ENCODE data around the gene HELZ. TPM values are rescaled to one million over a fixed set of nuclear protein-coding genes. Genes with fewer than 3 reads are reported as not detected.

Gene HELZ
- total and polyA plus RNA-seq, 5 donors from 2014 or later: 48.3 to 130 (median 56.7) TPM

DNA sequence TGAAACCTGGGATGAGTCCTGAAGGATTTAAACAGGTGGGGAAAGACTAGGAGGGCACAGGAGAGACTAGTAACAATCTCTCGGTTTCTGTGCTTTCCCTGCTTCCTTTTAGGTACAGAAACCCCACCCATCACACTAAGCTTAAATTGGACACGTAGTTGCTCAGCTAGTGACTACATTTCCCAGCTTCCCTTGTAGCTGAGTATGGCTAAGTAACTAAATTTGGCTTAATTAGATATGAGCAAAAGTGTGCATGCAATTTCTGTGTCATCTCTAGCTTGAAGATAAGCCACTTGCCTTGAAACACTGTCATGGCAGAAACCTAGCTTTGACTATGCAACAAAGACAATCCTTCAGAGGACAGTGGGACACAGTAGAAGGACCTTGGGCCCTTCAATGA is 164.2 kb downstream of the HELZ start:
- Histone ChIP-seq H3K27ac (ENCODE audit: insufficient read depth, low read length, poor library complexity, severe bottlenecking) (peak overlapping the region; percentile 48), H3K27me3 (ENCODE audit: control insufficient read depth, insufficient read depth, low read length) (no peaks in the 10 kb centered on the region), H3K36me3 (ENCODE audit: control insufficient read depth, insufficient read depth, low read length) (peaks cover 27% of the 10 kb centered on the region), H3K4me1 (ENCODE audit: control insufficient read depth, insufficient read depth, low read length, poor library complexity, severe bottlenecking) (peaks cover 32% of the 10 kb centered on the region), H3K4me3 (ENCODE audit: low read depth, low read length) (peak overlapping the region; percentile 4), H3K9me3 (ENCODE audit: control insufficient read depth in 2 of 2, low read length in 2 of 2) (no peaks in the 10 kb centered on the region)
- peak overlapping the region; percentile 27 to 94 (median 86) for H3K27ac Mint-ChIP-seq
- ATAC-seq (ENCODE audit: low read depth in 2 of 2) (peak in 1 of 2 donors; percentile 18), DNase-seq (peak in 1 of 3 donors; percentile 54)
- peak overlapping the region in 2 of 4 donors; percentile 24 to 33 for H3K4me3 Mint-ChIP-seq
- H3K4me1 Mint-ChIP-seq: peaks cover 23 to 44% (median 37%) of the 10 kb centered on the region in 4 donors
- no peaks in the 10 kb centered on the region for H3K9me3 Mint-ChIP-seq
- peaks cover 9% of the 10 kb centered on the region for H3K36me3 Mint-ChIP-seq
- no peaks in the 10 kb centered on the region for H3K27me3 Mint-ChIP-seq

DNA sequence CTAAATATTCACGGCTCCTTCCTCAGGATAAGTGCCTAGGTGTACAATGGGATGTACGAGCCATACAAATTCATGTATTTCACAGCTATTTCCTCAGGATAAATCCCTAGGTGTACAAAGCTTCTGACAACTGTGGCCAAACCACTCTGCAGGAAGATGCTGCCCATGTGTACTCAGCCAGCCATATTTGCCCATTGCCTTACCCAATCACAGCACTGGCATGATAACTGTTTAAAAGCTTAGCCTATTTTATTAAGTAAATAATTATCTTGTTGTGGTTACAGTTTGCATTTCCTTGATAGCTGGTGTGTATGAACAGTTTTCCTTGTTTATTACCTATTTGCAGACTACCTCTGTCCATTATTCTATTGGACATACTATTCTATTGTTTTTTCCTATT is 165.5 kb downstream of the HELZ start:
- Mint-ChIP-seq H3K4me3 (no peak overlapping the region), H3K36me3 (peaks cover 5% of the 10 kb centered on the region), H3K9me3 (no peaks in the 10 kb centered on the region), H3K27ac (no peak overlapping the region), H3K4me1 (peaks cover 23 to 41% (median 35%) of the 10 kb centered on the region in 4 donors), H3K27me3 (no peaks in the 10 kb centered on the region)
- no peaks in the 10 kb centered on the region for H3K27me3 ChIP-seq (ENCODE audit: control insufficient read depth, insufficient read depth, low read length)
- peaks cover 32% of the 10 kb centered on the region for H3K4me1 ChIP-seq (ENCODE audit: control insufficient read depth, insufficient read depth, low read length, poor library complexity, severe bottlenecking)
- no peak overlapping the region for H3K27ac ChIP-seq (ENCODE audit: insufficient read depth, low read length, poor library complexity, severe bottlenecking)
- no peak for DNase-seq
- ATAC-seq (ENCODE audit: low read depth in 2 of 2): no peak
- H3K9me3 ChIP-seq (ENCODE audit: control insufficient read depth in 2 of 2, low read length in 2 of 2): no peaks in the 10 kb centered on the region
- no peak overlapping the region for H3K4me3 ChIP-seq (ENCODE audit: low read depth, low read length)
- H3K36me3 ChIP-seq (ENCODE audit: control insufficient read depth, insufficient read depth, low read length): peaks cover 21% of the 10 kb centered on the region

DNA sequence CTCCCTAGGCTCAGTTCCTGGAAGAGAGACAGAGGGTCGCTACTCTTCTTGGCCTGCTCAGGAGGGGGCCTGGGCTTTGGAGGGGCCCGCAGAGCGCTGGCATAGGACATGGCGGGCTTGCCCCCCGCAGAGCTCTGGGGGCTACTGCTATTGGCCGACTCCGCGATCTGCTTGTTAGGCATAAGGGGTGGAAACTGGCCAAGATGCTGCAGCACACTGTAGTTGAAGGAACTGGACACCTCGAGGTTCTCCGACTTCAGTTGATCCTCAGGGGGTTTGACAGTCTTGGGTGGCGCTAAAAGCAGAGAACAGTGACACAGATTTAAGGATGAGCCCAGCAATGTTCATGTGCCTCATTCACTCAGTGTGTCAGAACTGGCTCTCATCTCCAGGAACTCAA is 166.7 kb downstream of the HELZ start:
- Histone ChIP-seq H3K27me3 (ENCODE audit: control insufficient read depth, insufficient read depth, low read length) (no peaks in the 10 kb centered on the region), H3K36me3 (ENCODE audit: control insufficient read depth, insufficient read depth, low read length) (peaks cover 18% of the 10 kb centered on the region), H3K27ac (ENCODE audit: insufficient read depth, low read length, poor library complexity, severe bottlenecking) (no peak overlapping the region), H3K4me1 (ENCODE audit: control insufficient read depth, insufficient read depth, low read length, poor library complexity, severe bottlenecking) (peaks cover 23% of the 10 kb centered on the region), H3K9me3 (ENCODE audit: control insufficient read depth in 2 of 2, low read length in 2 of 2) (no peaks in the 10 kb centered on the region), H3K4me3 (ENCODE audit: low read depth, low read length) (no peak overlapping the region)
- Mint-ChIP-seq H3K4me1 (peaks cover 23 to 41% (median 33%) of the 10 kb centered on the region in 4 donors), H3K27me3 (no peaks in the 10 kb centered on the region), H3K36me3 (peaks cover 13% of the 10 kb centered on the region), H3K27ac (peak overlapping the region in 2 of 3 donors; percentile 14 to 17), H3K4me3 (no peak overlapping the region), H3K9me3 (no peaks in the 10 kb centered on the region)
- DNase-seq (no peak), ATAC-seq (ENCODE audit: low read depth in 2 of 2) (no peak)

DNA sequence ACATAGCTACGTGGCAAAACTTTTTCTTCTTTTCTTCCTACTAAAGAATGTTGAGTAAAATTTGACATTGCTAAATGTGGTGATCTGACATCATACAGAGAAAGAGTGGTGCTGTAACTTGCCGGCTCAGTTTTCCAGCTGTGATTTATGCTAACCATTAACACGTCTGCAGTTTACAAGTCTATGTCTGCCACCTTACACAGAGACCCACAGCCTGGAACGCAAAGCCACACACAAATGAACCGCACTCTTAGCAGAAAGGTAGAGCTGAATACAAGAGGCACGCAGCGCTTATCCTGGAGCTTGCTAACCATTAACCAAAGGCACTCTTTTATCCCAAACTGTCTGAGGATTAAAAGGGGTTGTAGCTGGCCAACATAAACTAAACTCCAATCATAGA is 168.7 kb downstream of the HELZ start:
- H3K36me3 ChIP-seq (ENCODE audit: control insufficient read depth, insufficient read depth, low read length): peaks cover 23% of the 10 kb centered on the region
- DNase-seq (no peak), ATAC-seq (ENCODE audit: low read depth in 2 of 2) (no peak)
- no peak overlapping the region for H3K4me3 ChIP-seq (ENCODE audit: low read depth, low read length)
- Mint-ChIP-seq H3K36me3 (peaks cover 23% of the 10 kb centered on the region), H3K27ac (no peak overlapping the region), H3K4me3 (no peak overlapping the region), H3K27me3 (no peaks in the 10 kb centered on the region), H3K4me1 (peaks cover 18 to 31% (median 22%) of the 10 kb centered on the region in 4 donors), H3K9me3 (no peaks in the 10 kb centered on the region)
- no peaks in the 10 kb centered on the region for H3K9me3 ChIP-seq (ENCODE audit: control insufficient read depth in 2 of 2, low read length in 2 of 2)
- H3K27me3 ChIP-seq (ENCODE audit: control insufficient read depth, insufficient read depth, low read length): no peaks in the 10 kb centered on the region
- H3K27ac ChIP-seq (ENCODE audit: insufficient read depth, low read length, poor library complexity, severe bottlenecking): no peak overlapping the region
- peaks cover 11% of the 10 kb centered on the region for H3K4me1 ChIP-seq (ENCODE audit: control insufficient read depth, insufficient read depth, low read length, poor library complexity, severe bottlenecking)

DNA sequence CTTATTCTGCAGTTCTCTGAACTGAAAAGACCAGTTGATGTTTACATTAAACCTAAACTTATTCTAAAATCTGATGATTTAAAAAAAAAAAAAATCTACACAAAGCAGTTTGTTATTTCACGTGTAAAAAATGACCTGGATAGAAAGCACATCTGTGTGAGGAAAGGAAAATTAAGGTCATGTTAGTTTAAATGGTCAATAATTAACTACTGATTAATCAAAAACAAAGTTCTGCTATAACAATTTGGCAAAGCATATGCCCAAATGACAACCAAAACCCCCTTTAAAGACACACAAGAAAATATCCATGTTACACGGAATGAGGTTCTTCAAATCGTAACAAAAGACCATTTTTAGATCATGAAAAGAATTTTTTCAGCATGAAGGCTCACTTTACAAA is 170.2 kb downstream of the HELZ start:
- Mint-ChIP-seq H3K36me3 (peaks cover 23% of the 10 kb centered on the region), H3K27me3 (no peaks in the 10 kb centered on the region), H3K4me1 (peaks cover 8 to 16% (median 9%) of the 10 kb centered on the region in 4 donors), H3K4me3 (no peak overlapping the region), H3K27ac (no peak overlapping the region), H3K9me3 (no peaks in the 10 kb centered on the region)
- no peak for DNase-seq
- ATAC-seq (ENCODE audit: low read depth in 2 of 2): no peak
- H3K4me3 ChIP-seq (ENCODE audit: low read depth, low read length): no peak overlapping the region
- H3K9me3 ChIP-seq (ENCODE audit: control insufficient read depth in 2 of 2, low read length in 2 of 2): no peaks in the 10 kb centered on the region
- peaks cover 23% of the 10 kb centered on the region for H3K36me3 ChIP-seq (ENCODE audit: control insufficient read depth, insufficient read depth, low read length)
- no peaks in the 10 kb centered on the region for H3K27me3 ChIP-seq (ENCODE audit: control insufficient read depth, insufficient read depth, low read length)
- H3K27ac ChIP-seq (ENCODE audit: insufficient read depth, low read length, poor library complexity, severe bottlenecking): no peak overlapping the region
- no peaks in the 10 kb centered on the region for H3K4me1 ChIP-seq (ENCODE audit: control insufficient read depth, insufficient read depth, low read length, poor library complexity, severe bottlenecking)

DNA sequence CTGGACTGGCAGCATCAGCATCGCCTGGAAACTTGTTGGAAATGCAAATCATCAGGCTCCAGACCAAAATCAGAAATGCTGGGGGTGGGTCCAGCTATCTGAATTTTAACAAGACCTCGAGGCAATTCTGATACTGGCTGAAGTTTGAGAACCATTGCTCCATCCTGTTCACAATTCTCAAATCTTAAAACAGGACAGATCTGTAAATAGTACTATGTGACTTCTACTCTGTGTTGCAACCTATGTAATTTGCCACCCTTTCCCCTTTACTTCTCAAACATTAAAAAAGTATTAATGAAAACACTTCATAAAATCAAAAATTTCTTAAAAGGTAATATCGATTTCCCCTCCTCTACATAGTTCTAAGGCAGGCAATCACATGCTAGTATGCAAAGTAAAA is 172.1 kb downstream of the HELZ start:
- peaks cover 0 to 5% (median 2%) of the 10 kb centered on the region in 4 donors for H3K4me1 Mint-ChIP-seq

DNA sequence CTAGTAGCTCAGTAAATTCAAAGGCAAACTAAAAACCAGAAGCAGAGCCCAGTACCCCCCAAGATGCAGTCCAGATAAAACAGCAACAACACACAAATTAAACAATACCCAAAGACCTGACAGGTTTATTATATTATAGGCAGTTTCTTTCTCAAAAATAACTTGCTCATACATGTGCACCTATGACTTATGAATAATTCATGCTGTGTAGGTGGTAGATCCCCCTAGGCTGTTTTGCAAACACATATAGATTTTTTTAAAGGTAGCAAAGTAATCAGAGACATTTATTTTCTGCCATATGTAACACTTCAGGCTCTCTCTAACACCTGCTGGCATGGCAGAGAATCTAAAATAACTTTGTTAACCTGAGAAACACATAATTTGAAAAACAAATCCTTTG is 173.4 kb downstream of the HELZ start:
- Histone ChIP-seq H3K27ac (ENCODE audit: insufficient read depth, low read length, poor library complexity, severe bottlenecking) (no peak overlapping the region), H3K27me3 (ENCODE audit: control insufficient read depth, insufficient read depth, low read length) (no peaks in the 10 kb centered on the region), H3K4me3 (ENCODE audit: low read depth, low read length) (no peak overlapping the region), H3K4me1 (ENCODE audit: control insufficient read depth, insufficient read depth, low read length, poor library complexity, severe bottlenecking) (no peaks in the 10 kb centered on the region), H3K36me3 (ENCODE audit: control insufficient read depth, insufficient read depth, low read length) (peaks cover 12% of the 10 kb centered on the region), H3K9me3 (ENCODE audit: control insufficient read depth in 2 of 2, low read length in 2 of 2) (no peaks in the 10 kb centered on the region)
- Mint-ChIP-seq H3K27me3 (no peaks in the 10 kb centered on the region), H3K36me3 (peaks cover 20% of the 10 kb centered on the region), H3K27ac (no peak overlapping the region), H3K4me3 (no peak overlapping the region), H3K9me3 (no peaks in the 10 kb centered on the region), H3K4me1 (peaks cover 0 to 5% (median 2%) of the 10 kb centered on the region in 4 donors)
- DNase-seq (no peak), ATAC-seq (ENCODE audit: low read depth in 2 of 2) (no peak)

More for the DNA sequence above, 172.1 kb downstream of the HELZ start:
- H3K4me3 ChIP-seq (ENCODE audit: low read depth, low read length): no peak overlapping the region
- peaks cover 19% of the 10 kb centered on the region for H3K36me3 ChIP-seq (ENCODE audit: control insufficient read depth, insufficient read depth, low read length)
- no peaks in the 10 kb centered on the region for H3K27me3 ChIP-seq (ENCODE audit: control insufficient read depth, insufficient read depth, low read length)
- no peak overlapping the region for H3K27ac ChIP-seq (ENCODE audit: insufficient read depth, low read length, poor library complexity, severe bottlenecking)
- H3K9me3 ChIP-seq (ENCODE audit: control insufficient read depth in 2 of 2, low read length in 2 of 2): no peaks in the 10 kb centered on the region
- Mint-ChIP-seq H3K27me3 (no peaks in the 10 kb centered on the region), H3K27ac (no peak overlapping the region), H3K36me3 (peaks cover 18% of the 10 kb centered on the region), H3K4me3 (no peak overlapping the region), H3K9me3 (no peaks in the 10 kb centered on the region)
- DNase-seq: no peak
- no peaks in the 10 kb centered on the region for H3K4me1 ChIP-seq (ENCODE audit: control insufficient read depth, insufficient read depth, low read length, poor library complexity, severe bottlenecking)
- no peak for ATAC-seq (ENCODE audit: low read depth in 2 of 2)

DNA sequence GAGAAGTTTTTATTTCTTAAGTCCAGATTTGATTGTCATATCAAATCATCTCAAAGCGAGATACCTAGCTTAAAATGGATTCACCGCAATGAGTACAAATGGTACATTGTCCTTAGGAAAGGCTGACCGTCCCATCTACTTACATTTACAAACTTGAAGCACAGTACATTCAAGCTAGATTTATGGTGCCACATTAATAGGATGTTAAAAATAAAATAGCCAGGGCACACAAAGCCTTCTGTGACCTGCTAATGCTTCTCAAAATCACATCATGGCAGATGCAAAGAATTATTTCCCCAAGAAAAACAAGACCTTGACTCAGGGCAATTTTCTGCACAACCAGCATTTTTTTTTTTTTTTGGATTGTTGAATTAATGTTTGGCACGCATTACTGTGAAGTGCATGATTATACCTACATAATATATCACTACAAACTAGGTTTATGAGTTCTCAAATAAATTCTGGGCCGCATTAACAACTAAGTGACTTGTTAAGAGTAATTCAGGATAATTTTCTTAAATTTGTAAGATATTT is 175.3 kb downstream of the HELZ start:
- Mint-ChIP-seq H3K4me3 (no peak overlapping the region), H3K4me1 (peaks cover 0 to 5% (median 2%) of the 10 kb centered on the region in 4 donors), H3K27me3 (no peaks in the 10 kb centered on the region), H3K9me3 (no peaks in the 10 kb centered on the region), H3K36me3 (peaks cover 22% of the 10 kb centered on the region), H3K27ac (no peak overlapping the region)
- no peak for DNase-seq
- Histone ChIP-seq H3K4me1 (ENCODE audit: control insufficient read depth, insufficient read depth, low read length, poor library complexity, severe bottlenecking) (no peaks in the 10 kb centered on the region), H3K9me3 (ENCODE audit: control insufficient read depth in 2 of 2, low read length in 2 of 2) (no peaks in the 10 kb centered on the region), H3K4me3 (ENCODE audit: low read depth, low read length) (no peak overlapping the region), H3K27me3 (ENCODE audit: control insufficient read depth, insufficient read depth, low read length) (no peaks in the 10 kb centered on the region), H3K36me3 (ENCODE audit: control insufficient read depth, insufficient read depth, low read length) (peaks cover 5% of the 10 kb centered on the region), H3K27ac (ENCODE audit: insufficient read depth, low read length, poor library complexity, severe bottlenecking) (no peak overlapping the region)
- no peak for ATAC-seq (ENCODE audit: low read depth in 2 of 2)

Data from CD4-positive, CD25-positive, alpha-beta regulatory T cell (primary cell).